Measurements from ENCODE around the gene GALR2.

DNA sequence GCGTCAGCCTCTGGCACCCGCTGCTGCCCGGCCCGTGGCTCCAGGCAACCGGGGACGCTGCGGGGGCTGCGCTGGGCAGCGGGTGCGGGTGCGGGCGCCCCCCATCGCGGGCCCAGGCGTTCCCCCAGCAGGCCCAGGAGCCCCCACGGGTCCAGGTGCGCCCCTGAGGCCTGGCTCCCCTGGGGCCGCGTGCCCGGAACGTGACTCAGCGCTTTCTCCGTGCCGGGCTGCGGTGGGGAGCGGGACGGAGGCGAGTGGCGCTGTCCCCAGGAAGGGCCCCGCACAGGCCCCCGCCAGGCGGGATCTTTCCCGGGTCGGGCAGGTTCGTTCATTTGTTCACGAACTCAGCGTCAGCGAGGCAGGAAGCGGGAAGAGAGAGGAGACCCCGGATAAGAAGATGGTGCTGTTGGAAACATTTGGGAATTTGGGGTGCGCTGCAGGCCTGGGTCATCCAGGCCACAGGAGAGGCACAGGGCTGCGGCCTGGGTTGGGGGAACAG is 47.4 kb downstream of the GALR2 start:
- no peak for TF ChIP-seq ZSCAN29 (IDR thresholded peaks at IDR 0.05)
- no peak for TF ChIP-seq CTCF (IDR thresholded peaks at IDR 0.05 in 2 of 3, conservative IDR thresholded peaks at IDR 0.05 in 1 of 3; ENCODE audit: control insufficient read depth in 2 of 3, extremely low read depth in 1 of 3, insufficient read depth in 1 of 3, low read depth in 3 of 3, low read length in 3 of 3)
- no peak for TF ChIP-seq NR2C2 (IDR thresholded peaks at IDR 0.05; ENCODE audit: borderline replicate concordance, control insufficient read depth, insufficient read length, low read depth)
- TF ChIP-seq POLR2AphosphoS5 (IDR thresholded peaks at IDR 0.05; ENCODE audit: low read length): no peak
- TF ChIP-seq POLR2A (IDR thresholded peaks at IDR 0.05; ENCODE audit: low read depth, low read length): no peak
- no peak for TF ChIP-seq SMAD1 (IDR thresholded peaks at IDR 0.05; ENCODE audit: low read depth, partially characterized antibody)
- no peak for TF ChIP-seq EZH2 (IDR thresholded peaks at IDR 0.05; ENCODE audit: borderline replicate concordance, control insufficient read depth, low read depth, low read length)
- TF ChIP-seq, protein P1, sequence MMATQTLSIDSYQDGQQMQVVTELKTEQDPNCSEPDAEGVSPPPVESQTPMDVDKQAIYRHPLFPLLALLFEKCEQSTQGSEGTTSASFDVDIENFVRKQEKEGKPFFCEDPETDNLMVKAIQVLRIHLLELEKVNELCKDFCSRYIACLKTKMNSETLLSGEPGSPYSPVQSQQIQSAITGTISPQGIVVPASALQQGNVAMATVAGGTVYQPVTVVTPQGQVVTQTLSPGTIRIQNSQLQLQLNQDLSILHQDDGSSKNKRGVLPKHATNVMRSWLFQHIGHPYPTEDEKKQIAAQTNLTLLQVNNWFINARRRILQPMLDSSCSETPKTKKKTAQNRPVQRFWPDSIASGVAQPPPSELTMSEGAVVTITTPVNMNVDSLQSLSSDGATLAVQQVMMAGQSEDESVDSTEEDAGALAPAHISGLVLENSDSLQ (IDR thresholded peaks at IDR 0.05): no peak
- no peak for TF ChIP-seq BMI1 (IDR thresholded peaks at IDR 0.05; ENCODE audit: borderline replicate concordance)
- TF ChIP-seq REST (IDR thresholded peaks at IDR 0.05; ENCODE audit: low read depth, low read length): no peak
- TF ChIP-seq CHD1 (IDR thresholded peaks at IDR 0.05; ENCODE audit: low read depth, low read length): no peak
- no peak for TF ChIP-seq STAT3 (IDR thresholded peaks at IDR 0.05; ENCODE audit: low read depth, low read length)
- TF ChIP-seq CREB1 (IDR thresholded peaks at IDR 0.05; ENCODE audit: low read depth): no peak
- no peak for TF ChIP-seq FOS (IDR thresholded peaks at IDR 0.05; ENCODE audit: borderline replicate concordance, extremely low read depth, insufficient read length)

Measured in GM12878 (cell line).